Transverse colon (tissue), 4 donors: ENCODE measurements around the gene SEMA3A. TPM values are rescaled to one million over a fixed set of nuclear protein-coding genes. Genes with fewer than 3 reads are reported as not detected.

ENCODE experiments used
- DNase-seq: peaks from one replicate; pipeline ENCODE4 v3.0.0-alpha.2; 2019
- H3K27ac ChIP-seq, 4 donors: fragments of 200-600 bp; sonication (generic); 2 replicates each; pipeline ENCODE4 v1.5.1; 2016 to 2018; ENCODE audit warnings: inconsistent platforms in 4 of 4
- H3K27me3 ChIP-seq: fragments of 200-600 bp; sonication (generic); 2 replicates; pipeline ENCODE4 v1.5.1; 2017; ENCODE audit warnings: inconsistent platforms
- H3K36me3 ChIP-seq, 4 donors: fragments of 200-600 bp; sonication (generic); 2 replicates each; pipeline ENCODE4 v1.5.1; 2017 to 2019; ENCODE audit warnings: inconsistent platforms in 4 of 4
- H3K4me1 ChIP-seq, 4 donors: fragments of 200-600 bp; sonication (generic); 2 replicates each; pipeline ENCODE4 v1.5.1; 2017 to 2020; ENCODE audit warnings: inconsistent platforms in 4 of 4
- H3K4me3 ChIP-seq, 4 donors: fragments of 200-600 bp; sonication (generic); 1 replicate in 1 of 4; 2 replicates in 3 of 4; pipeline versions ENCODE4 v1.5.1 to v1.6.1; 2017 to 2019; ENCODE audit warnings: inconsistent platforms in 4 of 4
- H3K9me3 ChIP-seq, 2 donors: fragments of 200-600 bp; sonication (generic); 2 replicates each; pipeline ENCODE4 v1.5.1; 2017 to 2019; ENCODE audit warnings: inconsistent platforms in 2 of 2
- CTCF ChIP-seq, 5 experiments: fragments of 200-600 bp in 3 of 5; fragments of 450-650 bp in 2 of 5; sonication (generic) in 3 of 5; IDR thresholded peaks; 1 replicate in 2 of 5; 2 replicates in 3 of 5; pipeline ENCODE4 v1.5.1; 2016 to 2017; ENCODE audit warnings: antibody characterized with exemption in 5 of 5, inconsistent platforms in 3 of 5, mild to moderate bottlenecking in 2 of 5, moderate library complexity in 1 of 5
- EP300 ChIP-seq: sonication (generic); formaldehyde crosslinking; IDR thresholded peaks from one replicate; pipeline ENCODE4 v1.6.1; 2017; ENCODE audit warnings: antibody characterized with exemption, low read depth
- POLR2A ChIP-seq: fragments of 450-650 bp; IDR thresholded peaks from one replicate; pipeline ENCODE4 v1.6.1; 2016; ENCODE audit warnings: antibody characterized with exemption, mild to moderate bottlenecking, moderate library complexity
- POLR2AphosphoS5 ChIP-seq, 3 donors: sonication (generic); formaldehyde crosslinking; IDR thresholded peaks; one replicate each; pipeline ENCODE4 v1.6.1; 2016; ENCODE audit warnings: antibody characterized with exemption in 3 of 3
- WGBS, 2 donors: methylation state at CpG; one replicate each; pipeline ENCODE4 v1.1.5; 2018; ENCODE audit warnings: low coverage in 1 of 2; 5-methylcytosine and 5-hydroxymethylcytosine counted together
- in situ Hi-C, 4 donors: fragments of 200-750 bp; cut with MboI; loops; one replicate each; pipeline versions ENCODE4 v1.15.0 to v1.15.1; 2017; ENCODE audit warnings: low sequenced_read_pairs in 3 of 4, low pct_ligation_motif_present in 1 of 4, low pct_unique_long_range_greater_than_20kb in 1 of 4
- intact Hi-C: fragments of 100-400 bp; cut with DNase I; formaldehyde crosslinking; loops from one replicate; pipeline ENCODE4 v1.15.1; 2023; ENCODE audit warnings: low total_unique reads
- total RNA-seq, 4 donors: library from RNA; depleted of rRNA; stranded (reverse); fragments of >200 nt; gene quantifications; one replicate each; pipeline ENCODE4 v1.1.0, GENCODE V29; 2016

Gene SEMA3A
- total RNA-seq, 4 donors from 2014 or later = 1.00 to 8.3 (median 4.7) TPM

- Histone ChIP-seq H3K36me3 (no peaks in the 10 kb centered on the region), H3K9me3 (no peaks in the 10 kb centered on the region), H3K27ac (no peak overlapping the region), H3K4me3 (no peak overlapping the region), H3K27me3 (no peaks in the 10 kb centered on the region), H3K4me1 (peaks cover 0 to 11% (median 3%) of the 10 kb centered on the region in 4 donors)
- no peak for DNase-seq
- TF ChIP-seq CTCF (IDR thresholded peaks at IDR 0.05) = no peak
- TF ChIP-seq POLR2AphosphoS5 (IDR thresholded peaks at IDR 0.05) = no peak
- no peak for TF ChIP-seq EP300
- no peak for TF ChIP-seq POLR2A
- WGBS, 2 donors = 86 to 89% methylated on average over 3 to 6 of the region's 6 CpGs
- intact Hi-C loops (no loop called here), in situ Hi-C loops (no loop called here)
These were observed 180.9 kb downstream of the SEMA3A start for GRCh38 chr7:84013616-84014240.

GRCh38 chr7:84009782-84010181, 184.8 kb downstream of the SEMA3A start:
- Histone ChIP-seq H3K4me3 (no peak overlapping the region), H3K27me3 (no peaks in the 10 kb centered on the region), H3K36me3 (no peaks in the 10 kb centered on the region), H3K4me1 (peaks cover 0 to 11% (median 3%) of the 10 kb centered on the region in 4 donors), H3K27ac (no peak overlapping the region), H3K9me3 (no peaks in the 10 kb centered on the region)
- intact Hi-C loops = no loop called here
- DNase-seq = no peak
- WGBS, 2 donors = no CpG with 5 or more reads among the region's 1 CpG
- in situ Hi-C loops = no loop called here
- TF ChIP-seq CTCF (IDR thresholded peaks at IDR 0.05) = no peak
- no peak for TF ChIP-seq POLR2AphosphoS5 (IDR thresholded peaks at IDR 0.05)
- TF ChIP-seq POLR2A = no peak
- TF ChIP-seq EP300 = no peak

GRCh38 chr7:84009051-84009450, 185.5 kb downstream of the SEMA3A start:
- no peak overlapping the region for H3K27ac ChIP-seq
- in situ Hi-C loops (no loop called here), intact Hi-C loops (no loop called here)
- H3K4me3 ChIP-seq = no peak overlapping the region
- H3K36me3 ChIP-seq = no peaks in the 10 kb centered on the region
- no peak for DNase-seq
- no peaks in the 10 kb centered on the region for H3K27me3 ChIP-seq
- H3K4me1 ChIP-seq = peaks cover 0 to 11% (median 3%) of the 10 kb centered on the region in 4 donors
- no peaks in the 10 kb centered on the region for H3K9me3 ChIP-seq
- no peak for TF ChIP-seq POLR2AphosphoS5 (IDR thresholded peaks at IDR 0.05)
- no peak for TF ChIP-seq POLR2A
- no peak for TF ChIP-seq EP300
- no peak for TF ChIP-seq CTCF (IDR thresholded peaks at IDR 0.05)

- H3K9me3 ChIP-seq = no peaks in the 10 kb centered on the region
- H3K27me3 ChIP-seq = no peaks in the 10 kb centered on the region
- intact Hi-C loops (no loop called here), in situ Hi-C loops (no loop called here)
- no peak overlapping the region for H3K27ac ChIP-seq
- no peaks in the 10 kb centered on the region for H3K4me1 ChIP-seq
- H3K4me3 ChIP-seq = no peak overlapping the region
- WGBS, 2 donors = 98 to 100% methylated on average over 1 of the region's 1 CpG
- no peaks in the 10 kb centered on the region for H3K36me3 ChIP-seq
- TF ChIP-seq CTCF (IDR thresholded peaks at IDR 0.05) (no peak), POLR2A (no peak), POLR2AphosphoS5 (IDR thresholded peaks at IDR 0.05) (no peak), EP300 (no peak)
- no peak for DNase-seq
These were observed 191.4 kb downstream of the SEMA3A start for GRCh38 chr7:84003191-84003590.
